Right ventricle myocardium superior (tissue), 1 donor: Measurements from ENCODE around the gene NFIA. TPM values are rescaled to one million over a fixed set of nuclear protein-coding genes. Genes with fewer than 3 reads are reported as not detected.

Source experiments
- ATAC-seq: fragments of 200-7000 bp; cut with Tn5 transposase; one replicate; pipeline ENCODE4 v1.9.1; 2020; ENCODE audit warnings: mild to moderate bottlenecking; ENCODE audit not compliant: poor library complexity
- DNase-seq: peaks from one replicate; pipeline ENCODE4 v3.0.0-alpha.2; 2020
- intact Hi-C: fragments of 100-400 bp; cut with DNase I; formaldehyde crosslinking; loops from one replicate; pipeline ENCODE4 v1.11.2; 2022
- total RNA-seq: library from RNA; stranded (reverse); fragmentation: NEBNext Ultra II Directional; extraction: Animal tissue kit (Norgen Biotek cat#: 25700); gene quantifications from one replicate; pipeline ENCODE4 v1.2.1, GENCODE V29; 2021
- donor health status: DM: no; HTN: yes; CAD: no; lungs with severe emphysema.

The NFIA gene
- total RNA-seq, 1 donor from 2014 or later = 89.5 TPM

GRCh38 chr1:61213245-61214011 lies 131.1 kb downstream of the NFIA start:
- intact Hi-C loops = no loop called here
- ATAC-seq (no peak), DNase-seq (no peak)

- peak; percentile 52 for ATAC-seq
Observed at GRCh38 chr1:61215119-61215518, 132.8 kb downstream of the NFIA start.

GRCh38 chr1:61215676-61216289 lies 133.4 kb downstream of the NFIA start:
- intact Hi-C loops = no loop called here
- no peak for DNase-seq
- peak; percentile 19 for ATAC-seq

More at GRCh38 chr1:61215119-61215518, 132.8 kb downstream of the NFIA start:
- no peak for DNase-seq
- intact Hi-C loops = no loop called here

- ATAC-seq = no peak
- intact Hi-C loops = no loop called here
- no peak for DNase-seq
Observed at GRCh38 chr1:61220536-61220935, 138.2 kb downstream of the NFIA start.

DNA sequence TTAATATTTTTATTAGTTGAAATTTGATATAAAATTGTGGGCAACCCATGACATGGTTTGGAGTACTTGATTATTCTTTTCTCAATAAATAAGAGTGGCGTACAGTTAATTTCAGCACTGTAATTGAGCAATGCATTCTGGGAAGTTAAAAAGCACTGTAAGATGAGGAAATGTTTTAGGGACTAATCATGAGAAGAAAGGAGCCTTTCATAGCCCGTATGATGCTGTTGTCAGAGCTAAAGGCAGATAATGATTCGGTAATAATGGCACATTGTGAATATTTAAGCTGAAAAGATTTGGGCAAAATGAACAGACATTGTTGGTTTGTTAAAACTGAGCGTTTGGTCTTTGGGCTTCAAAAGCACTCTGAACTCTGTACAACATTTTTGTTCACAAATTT lies 139.3 kb downstream of the NFIA start:
- intact Hi-C loops = no loop called here
- peak; percentile 27 for ATAC-seq
- no peak for DNase-seq

DNA sequence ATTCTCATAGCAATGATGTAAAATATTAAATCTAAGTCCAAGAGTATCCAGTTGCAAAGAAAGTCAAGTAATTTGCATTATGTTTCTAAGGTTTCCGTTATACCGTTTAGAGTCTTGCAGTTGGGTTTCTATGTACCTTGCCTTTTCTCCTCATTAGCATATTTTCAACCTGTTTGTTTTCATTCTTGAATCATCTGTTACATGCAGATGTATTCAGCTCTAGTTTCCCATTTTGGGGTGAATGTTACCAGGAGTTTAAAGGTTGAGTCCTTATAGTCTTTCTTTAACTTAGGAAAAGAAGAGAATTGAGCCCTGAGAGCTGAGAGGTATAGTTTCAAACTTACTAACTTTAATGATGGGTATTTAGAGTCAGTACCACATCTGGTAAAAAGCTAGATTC lies 139.9 kb downstream of the NFIA start:
- intact Hi-C loops = no loop called here
- no peak for DNase-seq
- no peak for ATAC-seq

GRCh38 chr1:61223140-61223539 lies 140.8 kb downstream of the NFIA start:
- ATAC-seq (no peak), DNase-seq (no peak)
- intact Hi-C loops = no loop called here

DNA sequence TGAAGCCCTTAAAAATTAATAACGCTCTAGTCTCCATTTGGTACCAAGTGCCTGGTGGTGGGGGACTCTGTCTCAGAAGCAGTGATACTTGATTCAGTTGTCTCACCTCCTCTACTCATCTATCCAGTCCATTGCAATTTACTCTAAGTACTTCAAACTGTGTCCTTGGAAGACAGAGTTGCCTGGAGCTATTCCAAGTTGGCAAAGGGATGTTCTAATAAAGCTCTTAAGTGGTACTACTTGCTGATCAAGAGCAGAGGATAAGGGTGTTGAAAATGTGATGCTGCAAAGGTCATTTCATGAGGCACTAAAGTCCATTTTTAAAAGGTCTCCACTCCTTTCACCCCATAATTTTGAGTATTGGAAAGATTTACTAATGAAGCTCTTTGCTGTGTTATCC lies 142.2 kb downstream of the NFIA start:
- DNase-seq (no peak), ATAC-seq (peak; percentile 84)
- intact Hi-C loops = no loop called here

DNA sequence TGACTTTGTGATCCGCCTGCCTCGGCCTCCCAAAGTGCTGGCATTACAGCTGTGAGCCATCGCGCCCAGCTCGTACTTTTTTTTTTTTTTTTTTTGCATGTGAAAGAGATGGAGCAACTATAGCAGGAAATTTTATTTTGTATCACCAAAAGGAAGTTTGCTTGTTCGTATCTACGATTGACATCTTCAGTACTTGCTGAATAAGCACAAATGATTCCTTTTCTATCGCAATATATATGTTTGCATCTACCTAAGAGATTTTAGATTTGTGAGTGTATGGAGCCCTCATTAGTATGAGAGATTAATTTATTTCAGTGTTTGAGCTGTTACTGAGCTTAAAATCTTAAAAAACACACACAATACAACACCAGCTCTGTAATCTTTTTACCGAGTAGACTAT lies 143.1 kb downstream of the NFIA start:
- DNase-seq = no peak
- intact Hi-C loops = no loop called here
- no peak for ATAC-seq

DNA sequence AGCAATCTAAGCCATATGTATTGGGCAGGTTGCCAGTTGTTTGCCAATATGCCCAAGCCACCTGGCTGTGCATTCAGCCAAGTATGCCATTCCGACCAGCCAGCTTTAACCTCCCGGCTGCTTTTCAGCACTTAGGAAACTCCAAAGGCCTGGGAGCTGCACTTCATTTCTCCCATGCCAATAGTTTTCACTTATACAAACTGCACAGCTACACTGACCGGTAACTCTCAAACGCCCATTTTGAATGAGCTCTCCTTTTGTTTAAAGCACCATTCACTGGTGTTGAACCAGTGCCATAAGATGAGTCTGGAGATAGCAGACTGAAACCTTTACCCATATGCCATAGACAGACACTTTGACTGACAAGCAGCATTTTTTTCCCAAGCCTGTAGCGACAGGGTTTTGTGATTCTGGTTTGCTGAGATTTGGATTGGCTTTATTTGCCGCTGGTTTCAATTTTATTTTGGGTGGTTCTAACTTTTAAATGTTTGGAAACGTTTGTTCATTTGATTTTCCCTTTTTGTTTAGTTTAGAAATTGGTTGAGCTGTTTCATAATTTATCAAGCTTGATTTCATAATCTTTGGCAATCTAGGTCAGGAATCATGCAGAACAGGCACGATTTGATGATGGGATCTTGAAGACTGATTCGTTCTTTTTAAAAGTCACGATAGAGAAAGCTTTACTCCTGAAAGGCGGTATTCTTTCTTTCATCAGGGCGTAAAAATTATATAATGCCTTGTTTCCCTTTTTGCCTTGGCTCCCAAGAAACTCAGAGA lies 144.6 kb downstream of the NFIA start:
- peak; percentile 55 for ATAC-seq
- intact Hi-C loops = no loop called here
- DNase-seq = no peak

- ATAC-seq (no peak), DNase-seq (no peak)
- intact Hi-C loops = no loop called here
Observed at GRCh38 chr1:61227857-61228550, 145.6 kb downstream of the NFIA start.

DNA sequence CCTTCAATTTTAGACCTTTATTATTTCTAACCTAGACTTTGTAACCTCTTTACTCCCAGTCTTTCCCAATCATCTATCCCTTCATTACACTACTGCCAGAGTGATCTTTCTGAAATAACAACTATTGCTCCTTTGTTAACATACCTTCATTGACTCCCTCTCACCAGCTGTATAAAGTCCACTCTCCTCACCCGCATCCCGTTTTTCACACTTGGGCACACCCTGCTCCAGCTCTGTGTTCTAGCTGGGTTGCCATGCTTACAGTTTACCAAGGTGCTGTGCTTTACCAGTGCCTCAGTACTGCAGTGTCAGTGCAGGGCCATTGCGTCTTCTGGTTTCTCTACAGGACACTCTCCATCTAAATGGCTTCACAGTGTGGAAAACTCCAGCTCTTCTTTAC lies 148.2 kb downstream of the NFIA start:
- no peak for DNase-seq
- intact Hi-C loops = no loop called here
- ATAC-seq = no peak

- intact Hi-C loops = no loop called here
- DNase-seq (no peak), ATAC-seq (no peak)
Observed at GRCh38 chr1:61231795-61232194, 149.4 kb downstream of the NFIA start.

- DNase-seq = no peak
- intact Hi-C loops = no loop called here
- ATAC-seq = no peak
Observed at GRCh38 chr1:61233121-61233660, 150.8 kb downstream of the NFIA start.

GRCh38 chr1:61234587-61234919 lies 152.2 kb downstream of the NFIA start:
- no peak for DNase-seq
- ATAC-seq = no peak
- intact Hi-C loops = no loop called here

- ATAC-seq = no peak
- no peak for DNase-seq
- intact Hi-C loops = no loop called here
Observed at GRCh38 chr1:61237147-61237546, 154.8 kb downstream of the NFIA start.

GRCh38 chr1:61237659-61238358 lies 155.4 kb downstream of the NFIA start:
- intact Hi-C loops = no loop called here
- DNase-seq (no peak), ATAC-seq (no peak)

DNA sequence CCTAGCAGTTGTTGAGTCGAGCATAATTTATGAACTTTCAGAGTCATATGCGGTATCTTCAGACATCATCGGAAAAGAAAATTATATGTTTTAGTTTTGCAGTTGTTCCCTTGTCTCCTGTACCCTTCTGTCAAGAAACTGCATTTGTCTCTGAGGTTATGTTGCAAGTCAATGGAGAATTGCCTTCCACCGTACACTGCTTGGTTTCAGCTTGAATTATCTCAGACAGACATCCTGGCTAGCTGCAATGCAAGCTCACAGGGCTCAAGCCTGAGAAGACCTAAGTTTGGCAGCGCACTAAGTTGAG lies 156.0 kb downstream of the NFIA start:
- no peak for ATAC-seq
- intact Hi-C loops = no loop called here
- DNase-seq = no peak

GRCh38 chr1:61240878-61241277 lies 158.5 kb downstream of the NFIA start:
- intact Hi-C loops = loop anchor here (10.0 kb wide), 1 partner anchor 94 kb away; no protein-coding TSS in a partner anchor
- no peak for ATAC-seq
- no peak for DNase-seq
